ENCODE data around the gene COMMD9. TPM values are rescaled to one million over a fixed set of nuclear protein-coding genes. Genes with fewer than 3 reads are reported as not detected.

Gene COMMD9
- total and polyA plus RNA-seq, 2 experiments from 2014 or later: 50.3 to 95.3 TPM

GRCh38 chr11:36264011-36264972 lies 24.9 kb downstream of the COMMD9 start:
- H3K36me3 ChIP-seq (replicated peaks; ENCODE audit: insufficient read depth, low read depth): no peaks in the 10 kb centered on the region
- H3K4me1 ChIP-seq (ENCODE audit: insufficient read depth): no peaks in the 10 kb centered on the region
- H4K20me1 ChIP-seq (ENCODE audit: insufficient read depth, poor library complexity, severe bottlenecking): no peaks in the 10 kb centered on the region
- TF ChIP-seq, protein P1, sequence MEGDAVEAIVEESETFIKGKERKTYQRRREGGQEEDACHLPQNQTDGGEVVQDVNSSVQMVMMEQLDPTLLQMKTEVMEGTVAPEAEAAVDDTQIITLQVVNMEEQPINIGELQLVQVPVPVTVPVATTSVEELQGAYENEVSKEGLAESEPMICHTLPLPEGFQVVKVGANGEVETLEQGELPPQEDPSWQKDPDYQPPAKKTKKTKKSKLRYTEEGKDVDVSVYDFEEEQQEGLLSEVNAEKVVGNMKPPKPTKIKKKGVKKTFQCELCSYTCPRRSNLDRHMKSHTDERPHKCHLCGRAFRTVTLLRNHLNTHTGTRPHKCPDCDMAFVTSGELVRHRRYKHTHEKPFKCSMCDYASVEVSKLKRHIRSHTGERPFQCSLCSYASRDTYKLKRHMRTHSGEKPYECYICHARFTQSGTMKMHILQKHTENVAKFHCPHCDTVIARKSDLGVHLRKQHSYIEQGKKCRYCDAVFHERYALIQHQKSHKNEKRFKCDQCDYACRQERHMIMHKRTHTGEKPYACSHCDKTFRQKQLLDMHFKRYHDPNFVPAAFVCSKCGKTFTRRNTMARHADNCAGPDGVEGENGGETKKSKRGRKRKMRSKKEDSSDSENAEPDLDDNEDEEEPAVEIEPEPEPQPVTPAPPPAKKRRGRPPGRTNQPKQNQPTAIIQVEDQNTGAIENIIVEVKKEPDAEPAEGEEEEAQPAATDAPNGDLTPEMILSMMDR (IDR thresholded peaks at IDR 0.05; ENCODE audit: poor library complexity): no peak
- no peaks in the 10 kb centered on the region for H3K9me2 ChIP-seq (replicated peaks; ENCODE audit: insufficient read depth)
- no peak for DNase-seq (ENCODE audit: low spot score)
- no peak overlapping the region for H3K27ac ChIP-seq
- no peaks in the 10 kb centered on the region for H3K79me2 ChIP-seq
- peaks cover 3% of the 10 kb centered on the region for H3K27me3 ChIP-seq
- 70% methylated on average over 9 of the region's 9 CpGs for WGBS (ENCODE audit: low lambda C conversion rate, missing lambda C conversion rate)
- no peak overlapping the region for H3K4me3 ChIP-seq
- H2AFZ ChIP-seq: no peak overlapping the region
- H3K9me3 ChIP-seq (ENCODE audit: low read depth): no peaks in the 10 kb centered on the region
- H3K4me2 ChIP-seq: no peak overlapping the region

DNA sequence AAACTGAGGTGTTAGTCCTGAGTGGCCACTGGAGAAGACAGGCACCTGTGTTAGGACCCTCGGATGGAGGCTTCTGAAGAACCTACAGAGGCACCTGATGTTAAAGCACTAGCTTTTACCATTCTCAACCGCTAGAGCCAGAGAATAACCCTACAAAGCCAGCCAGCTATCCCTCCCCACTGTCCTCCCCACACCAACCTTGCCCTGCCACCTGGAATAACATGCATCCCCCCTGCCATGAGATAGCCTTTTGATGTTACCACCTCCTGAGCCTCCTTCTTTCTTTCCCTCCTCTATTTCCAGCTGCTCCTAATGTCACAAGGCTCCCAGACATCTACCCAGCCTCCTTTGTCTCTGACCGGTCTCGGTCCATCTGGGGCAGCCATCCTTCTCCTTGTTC lies 28.1 kb downstream of the COMMD9 start:
- no peaks in the 10 kb centered on the region for H3K9me3 ChIP-seq (ENCODE audit: low read depth)
- TF ChIP-seq, protein P1 (IDR thresholded peaks at IDR 0.05; ENCODE audit: poor library complexity): no peak
- TF ChIP-seq EZH2phosphoT487 (IDR thresholded peaks at IDR 0.05; ENCODE audit: low read depth, severe bottlenecking, unreplicated experiment) (no peak), EZH2 (IDR thresholded peaks at IDR 0.05; ENCODE audit: borderline replicate concordance) (no peak)

DNA sequence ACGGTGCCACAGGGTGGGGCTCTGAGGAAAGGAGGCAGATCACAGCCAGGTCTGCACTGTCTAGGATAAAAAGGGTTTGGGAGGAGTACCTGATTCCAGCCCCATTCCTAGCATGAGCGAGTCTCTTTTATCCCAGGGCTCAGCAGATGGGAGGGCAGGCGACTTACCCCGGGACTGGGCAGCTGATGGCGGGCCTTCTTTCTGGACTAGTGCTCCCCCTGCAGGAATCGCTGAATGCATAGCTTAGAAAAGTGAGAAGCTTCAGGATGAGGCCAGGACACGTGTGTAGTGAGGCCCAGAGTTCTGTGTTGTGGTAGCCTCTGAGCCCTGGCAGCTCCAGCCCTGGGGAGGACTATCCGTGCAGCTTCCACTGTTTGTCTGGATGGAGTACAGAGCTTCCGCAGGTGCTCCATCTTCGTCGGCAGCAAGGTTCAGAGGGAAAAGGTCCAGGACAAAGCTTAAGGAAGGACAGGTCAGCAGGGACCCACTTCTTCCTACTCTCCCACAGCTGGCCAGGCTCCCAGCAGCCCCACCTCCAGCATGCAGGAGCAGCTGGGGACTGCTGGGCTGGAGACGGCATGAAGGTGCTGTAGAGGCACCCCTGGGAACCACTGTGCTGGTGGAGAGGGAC lies 30.4 kb downstream of the COMMD9 start:
- Histone ChIP-seq H3K9me2 (replicated peaks; ENCODE audit: insufficient read depth) (no peaks in the 10 kb centered on the region), H3K4me3 (no peak overlapping the region), H3K9me3 (ENCODE audit: low read depth) (no peaks in the 10 kb centered on the region), H3K36me3 (replicated peaks; ENCODE audit: insufficient read depth, low read depth) (no peaks in the 10 kb centered on the region), H3K79me2 (no peaks in the 10 kb centered on the region), H3K4me1 (ENCODE audit: insufficient read depth) (no peaks in the 10 kb centered on the region), H3K27ac (no peak overlapping the region), H3K4me2 (no peak overlapping the region), H3K27me3 (peaks cover 3% of the 10 kb centered on the region), H2AFZ (no peak overlapping the region), H4K20me1 (ENCODE audit: insufficient read depth, poor library complexity, severe bottlenecking) (no peaks in the 10 kb centered on the region)
- WGBS (ENCODE audit: low lambda C conversion rate, missing lambda C conversion rate): 39% methylated on average over 12 of the region's 12 CpGs
- TF ChIP-seq, protein P1 (IDR thresholded peaks at IDR 0.05; ENCODE audit: poor library complexity): peak; percentile 67
- TF ChIP-seq EZH2phosphoT487 (IDR thresholded peaks at IDR 0.05; ENCODE audit: low read depth, severe bottlenecking, unreplicated experiment) (no peak), EZH2 (IDR thresholded peaks at IDR 0.05; ENCODE audit: borderline replicate concordance) (no peak)
- peak; percentile 80 for DNase-seq (ENCODE audit: low spot score)

More for the DNA sequence above, 28.1 kb downstream of the COMMD9 start:
- H2AFZ ChIP-seq: no peak overlapping the region
- H3K4me2 ChIP-seq: no peak overlapping the region
- peaks cover 3% of the 10 kb centered on the region for H3K27me3 ChIP-seq
- 76% methylated on average over 4 of the region's 4 CpGs for WGBS (ENCODE audit: low lambda C conversion rate, missing lambda C conversion rate)
- no peaks in the 10 kb centered on the region for H3K9me2 ChIP-seq (replicated peaks; ENCODE audit: insufficient read depth)
- no peaks in the 10 kb centered on the region for H3K79me2 ChIP-seq
- no peaks in the 10 kb centered on the region for H4K20me1 ChIP-seq (ENCODE audit: insufficient read depth, poor library complexity, severe bottlenecking)
- H3K27ac ChIP-seq: no peak overlapping the region
- no peak for DNase-seq (ENCODE audit: low spot score)
- H3K4me3 ChIP-seq: no peak overlapping the region
- H3K4me1 ChIP-seq (ENCODE audit: insufficient read depth): no peaks in the 10 kb centered on the region
- H3K36me3 ChIP-seq (replicated peaks; ENCODE audit: insufficient read depth, low read depth): no peaks in the 10 kb centered on the region

All from hepatocyte (in vitro differentiated cells).